ENCODE results near the gene SNX9. TPM values are rescaled to one million over a fixed set of nuclear protein-coding genes. Genes with fewer than 3 reads are reported as not detected.
"Not testable (repeated sequence)": the region's sequence is repeated elsewhere in the genome, so short reads cannot be mapped to it uniquely, and the experiment has no call there.

The SNX9 gene
- total RNA-seq, 2 experiments from 2014 or later = 46.6 to 48.5 TPM

DNA sequence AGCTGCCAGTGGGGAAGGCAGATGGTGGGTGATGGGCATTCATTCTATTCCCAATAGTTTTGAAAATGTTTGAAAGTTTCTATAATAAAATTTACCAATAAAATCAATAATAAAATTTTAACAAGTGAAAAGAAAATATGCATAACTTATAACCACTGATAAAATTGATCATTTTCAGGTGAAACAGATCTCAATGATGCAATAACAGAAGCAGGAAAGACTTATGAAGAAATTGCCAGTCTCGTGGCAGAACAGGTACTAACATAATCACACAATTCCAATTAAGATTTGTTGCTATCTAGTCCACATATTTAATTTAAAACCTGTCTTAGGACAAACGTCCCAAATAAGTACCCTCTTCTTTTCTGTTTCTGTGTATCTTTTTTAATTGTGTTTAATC, 112.7 kb downstream of the SNX9 start:
- Mint-ChIP-seq H3K27ac (no peak overlapping the region), H3K4me3 (no peak overlapping the region), H3K27me3 (no peaks in the 10 kb centered on the region), H3K9me3 (no peaks in the 10 kb centered on the region), H3K4me1 (ENCODE audit: low read depth) (no peaks in the 10 kb centered on the region), H3K36me3 (ENCODE audit: low read depth) (peaks cover 90% of the 10 kb centered on the region)
- Histone ChIP-seq H3K4me3 (ENCODE audit: low read length) (no peak overlapping the region), H3K9me3 (ENCODE audit: control insufficient read depth in 1 of 2, insufficient read depth in 1 of 2, low read length in 2 of 2) (no peaks in the 10 kb centered on the region), H3K36me3 (ENCODE audit: insufficient read depth, low read length) (peaks cover 74% of the 10 kb centered on the region), H3K4me1 (ENCODE audit: insufficient read depth, low read length) (no peaks in the 10 kb centered on the region), H3K27me3 (ENCODE audit: control insufficient read depth in 1 of 2, insufficient read depth in 2 of 2, low read length in 2 of 2) (no peaks in the 10 kb centered on the region), H3K27ac (ENCODE audit: low read depth in 1 of 2, low read length in 2 of 2) (no peak overlapping the region)
- intact Hi-C loops (cut with DNase I, micrococcal nuclease) = no loop called here
- ChIA-PET CTCF (no interaction called here), POLR2A (no interaction called here)
- TF ChIP-seq, protein P1, sequence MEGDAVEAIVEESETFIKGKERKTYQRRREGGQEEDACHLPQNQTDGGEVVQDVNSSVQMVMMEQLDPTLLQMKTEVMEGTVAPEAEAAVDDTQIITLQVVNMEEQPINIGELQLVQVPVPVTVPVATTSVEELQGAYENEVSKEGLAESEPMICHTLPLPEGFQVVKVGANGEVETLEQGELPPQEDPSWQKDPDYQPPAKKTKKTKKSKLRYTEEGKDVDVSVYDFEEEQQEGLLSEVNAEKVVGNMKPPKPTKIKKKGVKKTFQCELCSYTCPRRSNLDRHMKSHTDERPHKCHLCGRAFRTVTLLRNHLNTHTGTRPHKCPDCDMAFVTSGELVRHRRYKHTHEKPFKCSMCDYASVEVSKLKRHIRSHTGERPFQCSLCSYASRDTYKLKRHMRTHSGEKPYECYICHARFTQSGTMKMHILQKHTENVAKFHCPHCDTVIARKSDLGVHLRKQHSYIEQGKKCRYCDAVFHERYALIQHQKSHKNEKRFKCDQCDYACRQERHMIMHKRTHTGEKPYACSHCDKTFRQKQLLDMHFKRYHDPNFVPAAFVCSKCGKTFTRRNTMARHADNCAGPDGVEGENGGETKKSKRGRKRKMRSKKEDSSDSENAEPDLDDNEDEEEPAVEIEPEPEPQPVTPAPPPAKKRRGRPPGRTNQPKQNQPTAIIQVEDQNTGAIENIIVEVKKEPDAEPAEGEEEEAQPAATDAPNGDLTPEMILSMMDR (IDR thresholded peaks at IDR 0.05) = no peak
- no peak for ATAC-seq (ENCODE audit: poor library complexity)
- no peak for DNase-seq

DNA sequence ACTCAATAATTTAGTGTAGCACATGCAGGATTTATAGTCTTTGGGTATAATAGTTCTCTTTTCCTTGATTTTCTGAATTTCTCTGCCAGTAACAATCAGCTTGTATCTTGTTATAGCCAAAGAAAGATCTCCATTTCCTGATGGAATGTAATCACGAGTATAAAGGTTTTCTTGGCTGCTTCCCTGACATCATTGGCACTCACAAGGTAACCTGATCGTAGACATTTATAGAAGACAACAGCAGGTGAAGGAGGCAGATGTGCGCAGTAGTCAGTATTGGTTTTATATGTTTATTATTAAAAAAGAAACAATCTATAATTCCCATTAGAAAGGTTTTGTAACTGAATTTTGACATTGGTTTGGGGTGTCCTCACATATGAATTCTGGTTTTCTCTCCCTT, 114.3 kb downstream of the SNX9 start:
- Mint-ChIP-seq H3K27ac (no peak overlapping the region), H3K36me3 (ENCODE audit: low read depth) (peaks cover 91% of the 10 kb centered on the region), H3K27me3 (no peaks in the 10 kb centered on the region), H3K4me1 (ENCODE audit: low read depth) (no peaks in the 10 kb centered on the region), H3K4me3 (no peak overlapping the region), H3K9me3 (no peaks in the 10 kb centered on the region)
- Histone ChIP-seq H3K36me3 (ENCODE audit: insufficient read depth, low read length) (peaks cover 78% of the 10 kb centered on the region), H3K9me3 (ENCODE audit: control insufficient read depth in 1 of 2, insufficient read depth in 1 of 2, low read length in 2 of 2) (no peaks in the 10 kb centered on the region), H3K4me1 (ENCODE audit: insufficient read depth, low read length) (no peaks in the 10 kb centered on the region), H3K4me3 (ENCODE audit: low read length) (no peak overlapping the region), H3K27me3 (ENCODE audit: control insufficient read depth in 1 of 2, insufficient read depth in 2 of 2, low read length in 2 of 2) (no peaks in the 10 kb centered on the region), H3K27ac (ENCODE audit: low read depth in 1 of 2, low read length in 2 of 2) (no peak overlapping the region)
- POLR2A ChIA-PET = no interaction called here
- CTCF ChIA-PET = interaction anchor here (0.8 to 1.4 kb wide), 2 partner anchors 64 to 135 kb away, joined by 3 to 4 read pairs; no protein-coding TSS in a partner anchor
- ATAC-seq (ENCODE audit: poor library complexity) = no peak
- intact Hi-C loops (cut with DNase I, micrococcal nuclease) = no loop called here
- TF ChIP-seq, protein P1 (IDR thresholded peaks at IDR 0.05) = no peak
- DNase-seq = no peak

DNA sequence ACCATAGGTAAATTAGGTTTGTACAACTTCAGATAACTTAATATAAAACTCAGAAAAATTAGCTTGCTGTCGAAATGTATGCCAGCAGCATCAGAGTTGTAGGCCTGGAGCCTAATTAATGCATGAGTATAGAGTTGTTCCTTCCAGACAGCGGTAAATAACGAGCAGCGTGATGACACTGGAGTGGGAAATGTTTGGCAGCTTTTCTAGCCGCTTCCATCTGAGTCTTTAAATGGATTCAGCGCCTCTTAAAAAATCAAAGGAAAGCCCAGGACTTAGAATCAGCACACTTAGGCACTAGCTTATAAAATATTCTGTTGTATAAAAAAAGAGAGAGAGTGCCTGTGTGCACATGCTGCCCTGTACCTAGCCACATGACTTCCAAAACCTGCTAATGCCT, 114.9 kb downstream of the SNX9 start:
- Mint-ChIP-seq H3K4me3 (no peak overlapping the region), H3K27me3 (no peaks in the 10 kb centered on the region), H3K9me3 (no peaks in the 10 kb centered on the region), H3K36me3 (ENCODE audit: low read depth) (peaks cover 91% of the 10 kb centered on the region), H3K27ac (no peak overlapping the region), H3K4me1 (ENCODE audit: low read depth) (no peaks in the 10 kb centered on the region)
- ChIA-PET CTCF (interaction anchor here (0.8 kb wide), 1 partner anchor 64 kb away, joined by 3 read pairs; no protein-coding TSS in a partner anchor), POLR2A (no interaction called here)
- H3K27me3 ChIP-seq (ENCODE audit: control insufficient read depth in 1 of 2, insufficient read depth in 2 of 2, low read length in 2 of 2) = no peaks in the 10 kb centered on the region
- H3K4me3 ChIP-seq (ENCODE audit: low read length) = no peak overlapping the region
- H3K27ac ChIP-seq (ENCODE audit: low read depth in 1 of 2, low read length in 2 of 2) = no peak overlapping the region
- H3K36me3 ChIP-seq (ENCODE audit: insufficient read depth, low read length) = peaks cover 77% of the 10 kb centered on the region
- intact Hi-C loops (cut with DNase I, micrococcal nuclease) = no loop called here
- ATAC-seq (ENCODE audit: poor library complexity) (no peak), DNase-seq (no peak)
- TF ChIP-seq, protein P1 (IDR thresholded peaks at IDR 0.05) = no peak
- H3K4me1 ChIP-seq (ENCODE audit: insufficient read depth, low read length) = no peaks in the 10 kb centered on the region
- no peaks in the 10 kb centered on the region for H3K9me3 ChIP-seq (ENCODE audit: control insufficient read depth in 1 of 2, insufficient read depth in 1 of 2, low read length in 2 of 2)

DNA sequence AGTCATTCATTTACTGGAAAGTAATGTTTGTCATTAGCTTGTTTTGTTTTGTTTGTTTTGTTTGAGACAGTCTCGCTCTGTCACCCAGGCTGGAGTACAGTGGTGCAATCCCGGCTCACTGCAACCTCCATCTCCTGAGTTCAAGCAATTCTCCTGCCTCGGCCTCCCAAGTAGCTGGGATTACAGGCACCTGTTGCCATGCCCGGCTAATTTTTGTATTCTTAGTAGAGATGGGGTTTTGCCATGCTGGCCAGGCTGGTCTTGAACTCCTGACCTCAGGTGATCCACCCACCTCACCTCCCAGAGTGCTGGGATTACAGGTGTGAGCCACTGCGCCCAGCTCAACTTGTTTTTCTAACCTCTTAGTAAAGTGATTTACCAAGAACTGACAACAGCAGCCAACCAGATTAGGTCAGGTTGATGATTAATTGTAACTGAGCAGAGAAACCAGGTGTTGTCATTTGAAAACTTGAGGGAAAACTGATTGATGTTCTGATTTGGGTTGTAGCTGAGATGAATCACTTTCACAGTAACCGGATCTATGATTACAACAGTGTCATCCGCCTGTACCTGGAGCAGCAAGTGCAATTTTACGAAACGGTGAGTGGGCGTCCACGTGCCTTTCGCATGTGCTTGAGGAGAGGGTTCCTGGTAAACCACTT, 117.5 kb downstream of the SNX9 start:
- POLR2A ChIA-PET, CTCF ChIA-PET: not testable (repeated sequence)

More for the DNA sequence above, 117.5 kb downstream of the SNX9 start:
- not testable (repeated sequence) for H3K4me1 ChIP-seq (ENCODE audit: insufficient read depth, low read length); H3K4me1 Mint-ChIP-seq (ENCODE audit: low read depth); H3K27ac Mint-ChIP-seq; H3K27me3 ChIP-seq (ENCODE audit: control insufficient read depth in 1 of 2, insufficient read depth in 2 of 2, low read length in 2 of 2); H3K9me3 Mint-ChIP-seq; H3K27ac ChIP-seq (ENCODE audit: low read depth in 1 of 2, low read length in 2 of 2); H3K4me3 Mint-ChIP-seq; ATAC-seq (ENCODE audit: poor library complexity); H3K27me3 Mint-ChIP-seq; DNase-seq; H3K4me3 ChIP-seq (ENCODE audit: low read length); H3K9me3 ChIP-seq (ENCODE audit: control insufficient read depth in 1 of 2, insufficient read depth in 1 of 2, low read length in 2 of 2)
- H3K36me3 ChIP-seq (ENCODE audit: insufficient read depth, low read length) = peaks cover 74% of the 10 kb centered on the region
- intact Hi-C loops (cut with DNase I, micrococcal nuclease) = loop anchor here in 1 of 2 experiments (5.0 kb wide), 1 partner anchor 132 kb away; no protein-coding TSS in a partner anchor
- H3K36me3 Mint-ChIP-seq (ENCODE audit: low read depth) = peaks cover 93% of the 10 kb centered on the region
